Testis (tissue), 3 donors: ENCODE data around the gene IRGC. TPM values are rescaled to one million over a fixed set of nuclear protein-coding genes. Genes with fewer than 3 reads are reported as not detected.

Source experiments
- DNase-seq: peaks from one replicate; pipeline ENCODE4 v3.0.0-alpha.2; 2019
- H3K27ac ChIP-seq, 2 donors: fragments of 200-600 bp; sonication (generic); one replicate each; pipeline ENCODE4 v1.5.1; 2019
- H3K27me3 ChIP-seq: fragments of 200-600 bp; sonication (generic); one replicate; pipeline ENCODE4 v1.5.1; 2019
- H3K36me3 ChIP-seq: fragments of 200-600 bp; sonication (generic); one replicate; pipeline ENCODE4 v1.5.1; 2017; ENCODE audit warnings: low read depth; ENCODE audit errors: missing control alignments
- H3K4me1 ChIP-seq: fragments of 200-600 bp; sonication (generic); one replicate; pipeline ENCODE4 v1.5.1; 2019
- H3K4me3 ChIP-seq, 2 donors: fragments of 200-600 bp; sonication (generic); one replicate each; pipeline ENCODE4 v1.5.1; 2017 to 2019
- H3K9me3 ChIP-seq: fragments of 200-600 bp; sonication (generic); one replicate; pipeline ENCODE4 v1.5.1; 2017
- POLR2A ChIP-seq: fragments of 450-650 bp; IDR thresholded peaks from one replicate; pipeline ENCODE4 v1.6.1; 2017; ENCODE audit warnings: antibody characterized with exemption, mild to moderate bottlenecking, moderate library complexity
- WGBS, 2 donors: methylation state at CpG; one replicate each; pipeline ENCODE4 v1.1.5; 2018; 5-methylcytosine and 5-hydroxymethylcytosine counted together
- intact Hi-C: fragments of 100-400 bp; cut with DNase I; formaldehyde crosslinking; loops from one replicate; pipeline ENCODE4 v1.15.1; 2023; ENCODE audit warnings: low total_unique reads
- polyA plus RNA-seq: library from polyadenylated mRNA; stranded (reverse); fragments of 350-450 nt; fragmentation: Illumina TruSeq; extraction: RNeasy Lipid Tissue Mini Kit (QIAGEN cat#74804); gene quantifications from one replicate; pipeline ENCODE4 v1.2.3, GENCODE V29; 2014; ENCODE audit warnings: low read depth, low replicate concordance; ENCODE audit not compliant: insufficient read depth
- total RNA-seq, 2 donors: library from RNA; depleted of rRNA; stranded (reverse); fragments of >200 nt; gene quantifications; one replicate each; pipeline ENCODE4 v1.2.3, GENCODE V29; 2016
- TF ChIP-seq, protein P1 (sequence below), 3 experiments: fragments of 450-650 bp in 2 of 3; fragments of 200-600 bp in 1 of 3; sonication (generic) in 1 of 3; IDR thresholded peaks; one replicate each; pipeline ENCODE4 v1.5.1; 2016 to 2019; ENCODE audit warnings: antibody characterized with exemption in 3 of 3, mild to moderate bottlenecking in 2 of 3, moderate library complexity in 1 of 3

Gene IRGC
- total and polyA plus RNA-seq, 3 donors from 2014 or later: 97.4 to 218 (median 167) TPM

DNA sequence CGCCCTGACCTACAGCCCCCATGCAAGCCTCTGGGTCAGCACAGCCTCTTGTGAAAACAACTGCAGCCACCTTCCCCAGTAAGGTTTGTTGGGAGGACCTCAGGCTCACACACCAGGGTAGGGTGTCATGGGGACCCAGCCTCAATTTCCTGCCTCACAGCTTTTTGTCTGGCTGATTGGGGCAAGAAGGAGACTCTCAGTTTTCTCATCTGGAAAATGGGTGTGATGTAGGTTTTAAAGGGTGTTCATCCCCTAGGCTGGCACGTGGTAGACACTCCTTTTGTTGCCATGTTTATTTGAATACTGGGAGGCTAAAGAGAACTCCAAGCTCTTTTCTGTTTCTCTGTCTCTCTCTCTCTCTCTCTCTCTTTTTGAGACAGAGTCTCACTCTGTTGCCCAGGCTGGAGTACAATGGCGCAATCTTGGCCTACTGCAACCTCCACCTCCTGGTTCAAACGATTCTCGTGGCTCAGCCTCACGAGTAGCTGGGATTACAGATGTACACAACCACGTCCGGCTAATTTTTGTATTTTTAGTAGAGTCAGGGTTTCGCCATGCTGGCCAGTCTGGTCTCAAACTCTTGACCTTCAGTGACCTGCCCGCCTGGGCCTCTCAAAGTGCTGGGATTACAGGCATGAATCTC, 27.7 kb upstream of the IRGC start:
- no peaks in the 10 kb centered on the region for H3K36me3 ChIP-seq
- no peak for TF ChIP-seq POLR2A
- TF ChIP-seq, protein P1, sequence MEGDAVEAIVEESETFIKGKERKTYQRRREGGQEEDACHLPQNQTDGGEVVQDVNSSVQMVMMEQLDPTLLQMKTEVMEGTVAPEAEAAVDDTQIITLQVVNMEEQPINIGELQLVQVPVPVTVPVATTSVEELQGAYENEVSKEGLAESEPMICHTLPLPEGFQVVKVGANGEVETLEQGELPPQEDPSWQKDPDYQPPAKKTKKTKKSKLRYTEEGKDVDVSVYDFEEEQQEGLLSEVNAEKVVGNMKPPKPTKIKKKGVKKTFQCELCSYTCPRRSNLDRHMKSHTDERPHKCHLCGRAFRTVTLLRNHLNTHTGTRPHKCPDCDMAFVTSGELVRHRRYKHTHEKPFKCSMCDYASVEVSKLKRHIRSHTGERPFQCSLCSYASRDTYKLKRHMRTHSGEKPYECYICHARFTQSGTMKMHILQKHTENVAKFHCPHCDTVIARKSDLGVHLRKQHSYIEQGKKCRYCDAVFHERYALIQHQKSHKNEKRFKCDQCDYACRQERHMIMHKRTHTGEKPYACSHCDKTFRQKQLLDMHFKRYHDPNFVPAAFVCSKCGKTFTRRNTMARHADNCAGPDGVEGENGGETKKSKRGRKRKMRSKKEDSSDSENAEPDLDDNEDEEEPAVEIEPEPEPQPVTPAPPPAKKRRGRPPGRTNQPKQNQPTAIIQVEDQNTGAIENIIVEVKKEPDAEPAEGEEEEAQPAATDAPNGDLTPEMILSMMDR (IDR thresholded peaks at IDR 0.05): no peak
- intact Hi-C loops: no loop called here
- no peak overlapping the region for H3K4me3 ChIP-seq
- H3K9me3 ChIP-seq: no peaks in the 10 kb centered on the region
- 75 to 84% methylated on average over 10 of the region's 10 CpGs for WGBS, 2 donors
- no peak for DNase-seq
- no peaks in the 10 kb centered on the region for H3K4me1 ChIP-seq
- H3K27ac ChIP-seq: no peak overlapping the region
- H3K27me3 ChIP-seq: no peaks in the 10 kb centered on the region

DNA sequence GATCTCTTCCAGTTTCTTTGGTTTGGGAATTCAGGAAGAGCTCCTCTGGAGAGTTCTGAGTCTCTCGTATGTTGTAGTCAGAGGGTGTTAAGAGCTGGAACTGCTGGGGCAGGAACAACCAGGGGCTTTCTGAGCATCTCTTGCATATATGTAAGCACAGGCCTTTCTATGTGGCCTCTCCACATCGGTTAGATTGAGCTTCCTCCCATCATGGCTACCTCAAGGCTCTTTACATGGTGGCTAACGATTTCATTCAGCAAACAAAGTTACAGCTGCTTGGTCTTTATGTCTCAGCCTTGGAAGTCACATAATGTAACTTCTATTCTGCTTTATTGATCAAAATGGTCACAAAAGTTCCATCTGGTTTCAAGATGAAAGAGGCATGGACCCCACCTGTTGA, 25.4 kb upstream of the IRGC start:
- H3K36me3 ChIP-seq: no peaks in the 10 kb centered on the region
- no peak overlapping the region for H3K4me3 ChIP-seq
- no peaks in the 10 kb centered on the region for H3K9me3 ChIP-seq
- WGBS, 2 donors: 53 to 54% methylated on average over 3 of the region's 3 CpGs
- intact Hi-C loops: no loop called here
- TF ChIP-seq, protein P1 (IDR thresholded peaks at IDR 0.05): no peak
- TF ChIP-seq POLR2A: no peak
- no peaks in the 10 kb centered on the region for H3K4me1 ChIP-seq
- H3K27me3 ChIP-seq: no peaks in the 10 kb centered on the region
- no peak for DNase-seq
- H3K27ac ChIP-seq: no peak overlapping the region

DNA sequence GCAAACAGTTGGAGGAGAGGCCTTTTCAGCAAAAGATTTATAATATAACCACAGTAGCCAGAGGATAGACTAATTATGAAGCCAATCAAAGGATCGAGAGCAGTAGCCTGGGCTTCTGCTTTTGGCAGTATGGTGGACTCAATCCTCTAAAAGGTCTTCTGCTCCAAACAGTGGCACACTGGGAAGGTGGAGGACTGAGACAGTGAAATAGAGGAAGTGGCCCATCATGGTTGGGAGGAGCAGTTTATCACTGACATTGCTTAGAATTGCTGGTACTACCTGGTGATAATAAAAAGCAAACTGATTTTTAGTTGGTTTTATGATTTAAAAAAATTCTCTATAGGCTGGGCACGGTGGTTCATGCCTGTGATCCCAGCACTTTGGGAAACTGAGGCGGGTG, 25.0 kb upstream of the IRGC start:
- H3K9me3 ChIP-seq: no peaks in the 10 kb centered on the region
- H3K36me3 ChIP-seq: no peaks in the 10 kb centered on the region
- H3K4me3 ChIP-seq: no peak overlapping the region
- no peak overlapping the region for H3K27ac ChIP-seq
- H3K27me3 ChIP-seq: no peaks in the 10 kb centered on the region
- H3K4me1 ChIP-seq: no peaks in the 10 kb centered on the region
- no peak for DNase-seq
- no peak for TF ChIP-seq POLR2A
- TF ChIP-seq, protein P1 (IDR thresholded peaks at IDR 0.05): no peak
- intact Hi-C loops: no loop called here
- 91 to 96% methylated on average over 3 of the region's 3 CpGs for WGBS, 2 donors

DNA sequence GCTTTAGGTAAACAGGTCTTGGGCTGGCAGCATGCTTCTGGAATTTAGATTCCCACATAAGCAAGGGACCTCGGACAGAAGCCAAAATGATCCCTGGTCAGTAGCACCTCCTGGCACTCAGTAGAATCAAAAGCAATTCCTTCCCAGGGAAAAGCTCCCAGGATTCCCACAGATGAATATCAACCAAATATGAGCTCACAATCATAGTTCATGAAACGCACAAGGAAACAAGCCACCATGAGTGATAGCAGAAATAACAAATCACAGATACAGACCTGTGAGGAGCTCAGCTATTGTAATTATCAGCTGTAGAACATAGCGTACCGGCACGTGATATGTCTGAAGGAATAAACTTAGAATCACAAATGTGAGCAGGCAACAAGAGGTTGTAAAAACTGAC, 24.1 kb upstream of the IRGC start:
- TF ChIP-seq, protein P1 (IDR thresholded peaks at IDR 0.05): no peak
- H3K9me3 ChIP-seq: no peaks in the 10 kb centered on the region
- H3K4me1 ChIP-seq: no peaks in the 10 kb centered on the region
- H3K4me3 ChIP-seq: no peak overlapping the region
- DNase-seq: no peak
- 91 to 92% methylated on average over 5 of the region's 5 CpGs for WGBS, 2 donors
- H3K27ac ChIP-seq: no peak overlapping the region
- no peaks in the 10 kb centered on the region for H3K27me3 ChIP-seq
- no peaks in the 10 kb centered on the region for H3K36me3 ChIP-seq
- intact Hi-C loops: no loop called here

DNA sequence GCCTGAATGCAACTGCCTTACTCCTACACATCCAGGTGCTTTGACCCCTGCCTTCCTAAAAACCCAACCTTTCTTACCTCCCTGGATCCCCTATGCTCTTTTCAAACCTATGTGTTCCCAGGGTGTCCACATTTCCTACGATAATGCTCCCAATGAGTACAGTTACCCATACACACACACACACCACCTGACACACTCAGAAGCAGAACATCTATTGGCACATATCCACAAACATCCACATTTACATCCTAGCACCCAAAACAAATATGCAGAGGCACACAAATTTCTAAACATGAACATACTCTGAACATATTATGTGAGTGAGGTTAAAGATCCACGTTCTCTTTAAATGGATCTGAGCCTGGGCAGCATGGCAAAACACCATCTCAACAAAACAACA, 23.5 kb upstream of the IRGC start:
- TF ChIP-seq, protein P1 (IDR thresholded peaks at IDR 0.05): no peak
- no peak for TF ChIP-seq POLR2A
- Histone ChIP-seq H3K4me3 (no peak overlapping the region), H3K27me3 (no peaks in the 10 kb centered on the region), H3K9me3 (no peaks in the 10 kb centered on the region), H3K4me1 (no peaks in the 10 kb centered on the region), H3K27ac (no peak overlapping the region), H3K36me3 (no peaks in the 10 kb centered on the region)
- WGBS, 2 donors: 84 to 89% methylated on average over 2 of the region's 2 CpGs
- intact Hi-C loops: no loop called here
- DNase-seq: no peak
